Muscle of back (tissue), 11 donors: Measurements from ENCODE around the gene PLXNA2. TPM values are rescaled to one million over a fixed set of nuclear protein-coding genes. Genes with fewer than 3 reads are reported as not detected.

Source experiments
- DNase-seq, 3 donors: peaks; one replicate each; pipeline versions ENCODE4 v3.0.0 to v3.0.0-alpha.2; 2013
- polyA plus RNA-seq, 10 donors: library from polyadenylated mRNA; unstranded; fragments of 120-200 nt; gene quantifications; one replicate each; pipeline ENCODE4 v1.2.1, GENCODE V29; 2013; ENCODE audit not compliant: insufficient read length in 10 of 10

The PLXNA2 gene
- polyA plus RNA-seq, 10 donors = 22.9 to 37.9 (median 30.8) TPM

DNA sequence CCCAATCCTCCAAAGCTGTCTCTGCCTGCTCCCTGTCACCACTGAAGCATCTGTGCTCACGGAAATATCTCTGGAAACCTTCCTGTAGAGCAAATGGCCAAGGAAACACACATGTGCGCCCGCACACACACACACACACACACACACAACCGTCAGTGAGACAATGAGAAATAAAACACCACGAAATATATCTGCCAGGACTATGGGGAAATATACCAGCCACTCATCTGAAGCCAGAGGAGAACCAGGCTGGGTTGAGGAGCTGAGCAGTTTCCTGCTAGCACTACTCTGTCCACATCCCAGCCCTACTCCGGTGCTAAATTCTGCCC is 25.1 kb upstream of the PLXNA2 start:
- peak in 2 of 3 donors; percentile 32 to 45 for DNase-seq

- no peak for DNase-seq
Measured at GRCh38 chr1:208268541-208269337, 24.6 kb upstream of the PLXNA2 start.

- DNase-seq = no peak
Measured at GRCh38 chr1:208265525-208265924, 21.3 kb upstream of the PLXNA2 start.

DNA sequence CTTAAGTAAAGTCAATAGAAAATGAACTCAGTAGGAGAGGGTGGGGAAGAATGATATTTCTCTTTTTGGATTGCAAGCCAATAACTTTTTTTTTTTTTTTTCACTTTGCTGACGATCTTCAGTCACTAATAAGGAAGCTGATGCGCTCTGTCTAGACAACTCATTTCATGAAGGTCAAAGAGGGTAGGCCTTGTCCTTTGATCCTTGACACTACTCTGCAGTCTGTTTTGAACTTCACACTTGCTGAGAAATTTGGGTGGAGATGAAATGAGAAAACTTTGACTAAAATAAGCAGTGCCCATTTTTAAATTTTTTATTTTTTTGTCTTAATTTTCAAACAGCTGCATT is 20.9 kb upstream of the PLXNA2 start:
- DNase-seq = no peak

- peak in 1 of 3 donors; percentile 52 for DNase-seq
Measured at GRCh38 chr1:208264469-208265121, 20.4 kb upstream of the PLXNA2 start.

DNA sequence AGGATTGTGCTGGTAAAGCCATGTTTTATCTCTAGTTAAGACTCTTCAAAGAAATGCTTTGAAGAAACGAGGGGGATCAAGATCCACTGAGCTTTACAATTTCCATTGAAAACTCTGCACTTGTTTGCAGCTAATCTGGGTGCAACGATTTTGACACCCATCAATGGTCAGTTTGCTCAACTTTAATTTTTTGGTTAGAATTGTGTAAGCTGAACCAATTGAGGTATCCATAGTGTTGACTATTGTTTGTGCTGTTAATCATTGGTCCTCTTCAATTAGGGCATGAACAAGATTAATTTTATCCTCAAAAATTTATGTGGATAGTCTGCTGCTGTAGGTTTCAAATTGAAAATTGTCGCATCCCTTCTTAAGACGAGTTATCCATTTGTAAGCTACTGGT is 17.7 kb upstream of the PLXNA2 start:
- no peak for DNase-seq

DNA sequence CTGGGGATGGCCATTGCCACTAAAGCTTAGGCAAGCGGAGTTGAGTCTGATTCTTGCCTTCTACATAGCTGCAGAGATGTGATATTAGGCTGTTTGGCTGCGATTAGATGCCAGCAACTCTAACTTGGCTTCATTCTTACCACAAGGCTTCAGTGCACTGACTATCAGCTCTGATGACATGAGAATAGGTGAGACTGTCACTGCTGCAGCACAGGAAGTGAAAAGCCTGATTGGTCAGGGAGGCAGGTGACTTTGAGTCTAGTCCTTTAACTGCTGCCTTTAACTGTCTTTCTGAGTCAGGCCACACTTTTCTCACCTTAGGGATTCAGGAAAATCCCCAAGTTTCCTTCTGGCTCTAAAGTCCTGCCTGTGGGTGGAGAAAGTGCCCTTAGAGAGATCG is 14.1 kb upstream of the PLXNA2 start:
- DNase-seq = no peak

DNA sequence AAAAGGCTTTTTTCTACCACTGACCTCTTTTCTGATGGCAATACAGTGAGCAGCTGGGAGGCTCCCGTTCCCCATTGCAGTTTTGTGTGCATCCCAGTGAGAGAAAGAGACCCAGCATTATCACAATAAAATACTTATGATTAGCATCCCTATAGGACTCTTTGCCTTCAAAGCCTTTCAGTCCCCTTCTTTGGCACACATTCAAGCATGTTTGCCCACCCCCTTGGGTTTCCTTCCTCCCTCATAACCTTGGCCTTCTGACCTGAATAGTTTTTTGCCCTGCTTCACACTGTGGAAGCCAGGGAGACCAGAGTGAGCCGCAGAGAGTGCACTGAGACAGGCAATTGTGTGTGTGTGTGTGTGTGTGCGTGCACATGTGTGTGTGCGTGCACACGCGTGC is 13.2 kb upstream of the PLXNA2 start:
- DNase-seq = no peak

DNA sequence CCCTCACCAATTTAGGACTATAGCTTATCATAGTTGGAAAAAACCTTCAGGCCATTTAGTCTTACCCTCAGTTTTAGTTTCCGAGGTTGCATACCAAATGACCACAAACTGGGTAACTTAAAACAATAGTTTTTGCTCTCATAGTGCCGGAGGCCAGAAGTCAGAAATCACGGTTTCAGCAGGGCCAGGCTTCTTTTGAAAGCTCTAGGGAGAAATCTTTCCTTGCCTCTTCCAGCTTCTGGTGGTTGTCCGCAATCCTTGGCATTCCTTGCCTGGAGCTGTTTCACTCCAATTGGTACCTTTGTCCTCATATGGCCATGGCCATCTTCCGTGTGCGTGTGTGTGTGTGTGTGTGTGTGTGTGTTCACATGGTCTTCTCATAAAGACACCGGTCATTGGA is 12.4 kb upstream of the PLXNA2 start:
- no peak for DNase-seq

DNA sequence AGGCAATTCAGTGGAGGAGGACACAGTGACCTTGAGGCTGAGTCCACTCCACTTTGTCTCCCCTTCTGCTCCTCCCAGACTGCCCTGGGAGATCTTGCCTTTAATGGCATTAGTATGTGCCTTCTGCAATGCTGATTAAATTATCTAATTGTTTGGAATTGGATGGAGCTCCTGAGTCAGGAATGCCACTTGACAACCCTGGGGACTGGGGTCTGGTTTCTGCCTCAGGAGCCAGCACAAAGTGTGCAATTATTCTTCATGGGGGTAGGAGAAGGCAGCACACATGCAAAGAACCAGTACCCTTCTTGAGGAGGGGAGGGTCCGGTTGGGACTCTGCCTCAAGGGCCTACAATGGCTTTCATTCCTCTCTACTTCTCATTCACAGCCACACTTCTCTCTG is 11.9 kb upstream of the PLXNA2 start:
- DNase-seq = no peak

- DNase-seq = peak in 1 of 3 donors; percentile 68
Measured at GRCh38 chr1:208254862-208255261, 10.7 kb upstream of the PLXNA2 start.

GRCh38 chr1:208254376-208254775 is 10.2 kb upstream of the PLXNA2 start:
- no peak for DNase-seq

DNA sequence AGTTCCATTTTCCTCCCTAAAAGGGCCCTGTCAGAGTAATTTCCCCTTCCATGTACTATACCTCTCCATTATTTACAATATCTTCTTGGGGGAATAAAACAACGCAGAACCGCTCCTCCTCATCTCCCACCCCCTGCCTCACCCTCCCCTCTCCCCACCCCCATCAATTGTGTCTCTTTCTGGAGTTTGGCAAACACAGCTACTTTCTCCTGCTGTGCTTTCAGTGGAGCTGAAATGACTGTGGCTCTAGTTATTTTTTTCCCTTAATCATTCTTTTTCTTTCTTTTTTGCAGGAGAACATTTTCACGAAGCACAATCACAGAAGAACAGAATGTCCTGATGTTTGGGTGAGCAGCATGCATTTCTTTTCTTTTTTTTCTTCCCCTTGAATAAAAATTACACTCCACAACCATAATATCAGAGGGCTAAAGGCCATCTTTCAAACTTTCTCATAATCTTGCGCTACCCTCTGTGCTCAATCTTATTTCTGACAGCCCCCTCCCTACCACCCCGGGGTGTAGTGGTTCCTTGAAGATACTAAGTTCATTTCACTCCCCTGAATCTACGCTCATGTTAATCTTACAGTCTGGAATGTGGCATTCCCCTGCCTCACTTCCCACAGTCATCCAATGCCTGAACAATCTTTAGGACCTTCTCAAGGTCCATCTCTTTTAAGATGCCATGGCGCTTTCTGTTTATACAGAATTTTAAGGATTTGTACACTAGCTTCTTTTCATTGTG is 8.8 kb upstream of the PLXNA2 start:
- DNase-seq = no peak

GRCh38 chr1:208251911-208252835 is 8.0 kb upstream of the PLXNA2 start:
- DNase-seq = peak in 1 of 3 donors; percentile 50

GRCh38 chr1:208251015-208251414 is 6.8 kb upstream of the PLXNA2 start:
- DNase-seq = no peak

DNA sequence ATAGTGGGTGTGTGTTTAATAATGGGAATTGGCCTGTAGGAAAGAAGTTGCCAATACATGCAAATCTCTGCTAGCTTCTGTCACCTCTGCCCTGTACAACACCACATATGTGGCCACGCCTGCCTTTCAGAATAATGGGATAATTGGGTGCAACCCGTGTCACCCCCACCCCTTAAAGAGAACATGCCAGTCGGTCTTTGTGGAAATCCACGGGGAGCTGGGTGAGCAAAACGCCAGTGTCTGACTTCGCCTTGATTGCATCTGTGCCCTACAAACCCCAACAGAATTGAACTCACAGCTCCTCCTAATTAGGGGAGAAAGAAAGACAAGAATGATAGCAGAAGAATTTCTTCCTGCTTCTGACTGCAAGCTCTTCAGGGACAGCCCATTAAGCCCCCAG is 6.4 kb upstream of the PLXNA2 start:
- DNase-seq = no peak

DNA sequence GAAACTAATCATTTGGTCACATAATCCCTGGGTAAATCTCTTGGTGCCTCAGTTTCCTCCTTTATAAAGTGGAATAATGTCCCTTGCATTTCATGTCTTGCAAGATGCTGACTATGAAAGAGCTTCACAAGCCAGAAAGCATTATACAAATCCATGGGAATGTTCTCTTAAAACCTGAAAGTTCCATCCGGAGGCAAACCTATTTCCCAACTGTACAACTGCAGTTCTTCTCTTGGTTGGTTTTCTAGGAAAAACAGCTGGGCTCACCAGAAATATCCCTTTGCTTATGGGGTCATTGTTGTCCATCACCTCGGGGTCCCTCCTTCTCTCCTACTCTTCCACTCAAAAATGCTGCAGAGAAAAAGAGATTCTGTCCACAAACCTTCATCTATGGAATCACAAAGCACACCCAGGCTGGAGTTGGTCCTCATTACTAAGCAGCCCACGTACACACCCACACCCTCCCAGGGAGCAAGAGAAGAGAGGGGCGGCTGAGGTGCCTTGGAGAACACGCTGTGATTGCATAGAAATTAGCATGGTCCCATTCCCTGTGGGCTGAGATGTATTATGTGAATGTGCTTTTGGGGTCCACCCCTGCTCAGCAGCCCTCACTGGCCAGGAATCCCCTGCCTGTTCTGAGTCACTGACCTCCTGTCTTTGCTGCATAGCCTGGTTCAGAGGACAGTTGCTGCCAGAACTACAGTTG is 5.0 kb upstream of the PLXNA2 start:
- DNase-seq = no peak

GRCh38 chr1:208248307-208248801 is 4.2 kb upstream of the PLXNA2 start:
- DNase-seq = no peak

- no peak for DNase-seq
Measured at GRCh38 chr1:208247696-208248095, 3.5 kb upstream of the PLXNA2 start.

- DNase-seq = peak; percentile 89 to 95 (median 91)
Measured at GRCh38 chr1:208245185-208245705, 1.1 kb upstream of the PLXNA2 start.

DNA sequence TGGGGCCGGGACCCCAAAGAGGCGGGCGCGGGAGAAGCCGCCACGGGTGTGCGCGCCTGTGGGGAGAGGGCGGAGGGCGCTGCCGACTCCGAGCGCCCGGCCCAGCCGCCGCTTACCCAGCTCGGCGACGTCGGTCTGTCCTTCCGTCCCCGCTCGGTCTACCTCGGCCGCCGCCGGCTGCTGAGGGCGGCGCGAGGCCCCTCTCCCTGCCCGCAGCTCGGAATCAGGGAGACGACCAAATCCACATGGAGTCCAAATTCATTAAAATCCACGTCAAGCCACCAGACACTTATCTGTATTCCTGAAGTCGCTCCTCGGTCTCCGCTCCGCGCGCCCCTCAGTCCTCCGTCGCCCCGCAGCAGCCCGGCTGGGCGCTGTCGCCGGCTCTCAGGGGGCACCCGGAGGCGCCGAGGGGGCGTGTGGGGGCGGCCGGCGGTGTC is 637 bp downstream of the PLXNA2 start:
- DNase-seq = no peak
